ENCODE results near the gene NOS3.
"Not testable (repeated sequence)": the region's sequence is repeated elsewhere in the genome, so short reads cannot be mapped to it uniquely, and the experiment has no call there.

Gene NOS3

GRCh38 chr7:151003572-151003971 lies 12.8 kb downstream of the NOS3 start:
- no peak for DNase-seq

GRCh38 chr7:151005566-151005965 lies 14.7 kb downstream of the NOS3 start:
- DNase-seq = no peak

GRCh38 chr7:151006590-151007300 lies 15.9 kb downstream of the NOS3 start:
- no peak for DNase-seq

- DNase-seq = no peak
Measured at GRCh38 chr7:151007469-151007898, 16.7 kb downstream of the NOS3 start.

- DNase-seq = peak; percentile 71
Measured at GRCh38 chr7:151008143-151008510, 17.3 kb downstream of the NOS3 start.

- DNase-seq = peak; percentile 87
Measured at GRCh38 chr7:151008511-151009323, 17.9 kb downstream of the NOS3 start.

- no peak for DNase-seq
Measured at GRCh38 chr7:151009327-151010036, 18.7 kb downstream of the NOS3 start.

- no peak for DNase-seq
Measured at GRCh38 chr7:151010037-151010306, 19.2 kb downstream of the NOS3 start.

GRCh38 chr7:151010307-151011096 lies 19.7 kb downstream of the NOS3 start:
- peak; percentile 58 for DNase-seq

GRCh38 chr7:151011097-151011409 lies 20.2 kb downstream of the NOS3 start:
- no peak for DNase-seq

- not testable (repeated sequence) for DNase-seq
Measured at GRCh38 chr7:151011616-151012015, 20.8 kb downstream of the NOS3 start.

GRCh38 chr7:151012031-151012692 lies 21.3 kb downstream of the NOS3 start:
- no peak for DNase-seq

GRCh38 chr7:151012911-151013347 lies 22.1 kb downstream of the NOS3 start:
- DNase-seq = peak; percentile 30

- no peak for DNase-seq
Measured at GRCh38 chr7:151013356-151013732, 22.5 kb downstream of the NOS3 start.

- peak; percentile 96 for DNase-seq
Measured at GRCh38 chr7:151013733-151014497, 23.1 kb downstream of the NOS3 start.

- peak; percentile 49 for DNase-seq
Measured at GRCh38 chr7:151014950-151015349, 24.1 kb downstream of the NOS3 start.

- DNase-seq = no peak
Measured at GRCh38 chr7:151015967-151016366, 25.1 kb downstream of the NOS3 start.

GRCh38 chr7:151016505-151016904 lies 25.7 kb downstream of the NOS3 start:
- DNase-seq = no peak

GRCh38 chr7:151016942-151017341 lies 26.1 kb downstream of the NOS3 start:
- DNase-seq = no peak

- DNase-seq = no peak
Measured at GRCh38 chr7:151017370-151017952, 26.6 kb downstream of the NOS3 start.

GRCh38 chr7:151017953-151018420 lies 27.2 kb downstream of the NOS3 start:
- peak; percentile 83 for DNase-seq
